Measurements from ENCODE around the gene GRIK4. TPM values are rescaled to one million over a fixed set of nuclear protein-coding genes. Genes with fewer than 3 reads are reported as not detected.

Gene GRIK4
- total RNA-seq, 1 experiment from 2014 or later, result not detected

DNA sequence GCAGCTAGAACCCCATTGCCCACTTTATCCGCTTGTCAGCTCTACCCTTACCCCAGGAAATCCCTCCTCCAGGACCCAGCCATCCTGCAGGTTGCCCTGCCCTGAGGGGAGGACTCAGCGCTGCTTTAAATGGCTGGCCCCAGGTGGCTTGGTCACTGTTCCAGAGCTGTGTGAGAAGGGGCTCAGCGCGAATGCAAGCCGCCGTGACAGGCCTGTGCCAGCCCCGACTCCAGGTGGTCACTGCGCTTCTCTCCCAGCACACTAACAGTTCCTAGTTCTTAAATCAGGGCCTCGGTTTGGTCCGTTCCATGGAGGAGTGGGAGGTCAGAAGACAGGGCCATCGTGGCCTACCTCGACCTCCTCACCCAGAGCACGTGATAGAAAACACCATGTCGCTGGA is 446.6 kb downstream of the GRIK4 start:
- no TSS peak for BruUV-seq (replicated peaks)
- Histone ChIP-seq H3K27ac (no peak overlapping the region), H3K4me2 (no peak overlapping the region), H2AFZ (no peak overlapping the region), H3K79me2 (ENCODE audit: low read depth) (no peaks in the 10 kb centered on the region), H3K9me3 (ENCODE audit: insufficient read depth, low read depth) (no peaks in the 10 kb centered on the region), H3K4me1 (replicated peaks; ENCODE audit: insufficient read depth) (no peaks in the 10 kb centered on the region), H3K36me3 (ENCODE audit: low read depth) (no peaks in the 10 kb centered on the region), H3K27me3 (ENCODE audit: insufficient read depth, low read depth) (peaks cover 79% of the 10 kb centered on the region), H3F3A (ENCODE audit: insufficient read depth, low read depth) (no peaks in the 10 kb centered on the region), H3K4me3 (no peak overlapping the region), H4K20me1 (ENCODE audit: insufficient read depth) (no peaks in the 10 kb centered on the region), H3K9me2 (ENCODE audit: insufficient read depth) (no peaks in the 10 kb centered on the region)
- no peak for TF ChIP-seq EZH2 (IDR thresholded peaks at IDR 0.05; ENCODE audit: low read depth)
- TF ChIP-seq, protein P1, sequence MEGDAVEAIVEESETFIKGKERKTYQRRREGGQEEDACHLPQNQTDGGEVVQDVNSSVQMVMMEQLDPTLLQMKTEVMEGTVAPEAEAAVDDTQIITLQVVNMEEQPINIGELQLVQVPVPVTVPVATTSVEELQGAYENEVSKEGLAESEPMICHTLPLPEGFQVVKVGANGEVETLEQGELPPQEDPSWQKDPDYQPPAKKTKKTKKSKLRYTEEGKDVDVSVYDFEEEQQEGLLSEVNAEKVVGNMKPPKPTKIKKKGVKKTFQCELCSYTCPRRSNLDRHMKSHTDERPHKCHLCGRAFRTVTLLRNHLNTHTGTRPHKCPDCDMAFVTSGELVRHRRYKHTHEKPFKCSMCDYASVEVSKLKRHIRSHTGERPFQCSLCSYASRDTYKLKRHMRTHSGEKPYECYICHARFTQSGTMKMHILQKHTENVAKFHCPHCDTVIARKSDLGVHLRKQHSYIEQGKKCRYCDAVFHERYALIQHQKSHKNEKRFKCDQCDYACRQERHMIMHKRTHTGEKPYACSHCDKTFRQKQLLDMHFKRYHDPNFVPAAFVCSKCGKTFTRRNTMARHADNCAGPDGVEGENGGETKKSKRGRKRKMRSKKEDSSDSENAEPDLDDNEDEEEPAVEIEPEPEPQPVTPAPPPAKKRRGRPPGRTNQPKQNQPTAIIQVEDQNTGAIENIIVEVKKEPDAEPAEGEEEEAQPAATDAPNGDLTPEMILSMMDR (conservative IDR thresholded peaks at IDR 0.05), result no peak
- DNase-seq, result no peak
- intact Hi-C loops (cut with micrococcal nuclease; ENCODE audit: unreplicated experiment), result loop anchor here (10.0 kb wide), 1 partner anchor 723 kb away; no protein-coding TSS in a partner anchor
- CTCF ChIA-PET, result no interaction called here
- POLR2A ChIA-PET (ENCODE audit: unreplicated experiment), result no interaction called here

DNA sequence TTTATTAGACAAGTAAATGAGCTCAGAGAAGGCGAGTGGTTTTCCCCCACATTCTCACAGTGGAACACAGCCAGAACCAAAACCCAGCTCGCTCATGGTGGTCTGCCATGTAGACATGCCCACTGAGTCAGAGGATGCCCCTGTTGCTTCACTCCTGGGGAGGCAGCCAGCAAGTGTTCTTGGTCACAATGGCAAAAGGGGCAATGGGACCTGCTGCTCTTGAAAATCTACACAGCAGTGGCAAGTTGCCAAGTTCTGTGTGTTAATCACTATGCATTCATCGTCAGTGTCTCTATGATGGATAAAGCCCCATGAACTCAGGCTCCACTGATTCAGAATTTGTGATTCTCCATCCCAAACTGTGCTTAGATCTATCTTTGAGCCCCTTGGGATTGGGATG is 447.6 kb downstream of the GRIK4 start:
- ChIA-PET POLR2A (ENCODE audit: unreplicated experiment) (no interaction called here), CTCF (no interaction called here)
- H3K4me3 ChIP-seq, result no peak overlapping the region
- no peaks in the 10 kb centered on the region for H3F3A ChIP-seq (ENCODE audit: insufficient read depth, low read depth)
- H3K27me3 ChIP-seq (ENCODE audit: insufficient read depth, low read depth), result peaks cover 87% of the 10 kb centered on the region
- no peak overlapping the region for H3K27ac ChIP-seq
- no peak overlapping the region for H3K4me2 ChIP-seq
- H3K9me2 ChIP-seq (ENCODE audit: insufficient read depth), result no peaks in the 10 kb centered on the region
- TF ChIP-seq, protein P1 (conservative IDR thresholded peaks at IDR 0.05), result no peak
- intact Hi-C loops (cut with micrococcal nuclease; ENCODE audit: unreplicated experiment), result loop anchor here (10.0 kb wide), 1 partner anchor 724 kb away; no protein-coding TSS in a partner anchor
- BruUV-seq (replicated peaks), result no TSS peak
- H3K4me1 ChIP-seq (replicated peaks; ENCODE audit: insufficient read depth), result no peaks in the 10 kb centered on the region
- no peaks in the 10 kb centered on the region for H3K36me3 ChIP-seq (ENCODE audit: low read depth)
- DNase-seq, result no peak
- no peaks in the 10 kb centered on the region for H3K79me2 ChIP-seq (ENCODE audit: low read depth)
- H3K9me3 ChIP-seq (ENCODE audit: insufficient read depth, low read depth), result no peaks in the 10 kb centered on the region
- no peaks in the 10 kb centered on the region for H4K20me1 ChIP-seq (ENCODE audit: insufficient read depth)
- no peak overlapping the region for H2AFZ ChIP-seq

DNA sequence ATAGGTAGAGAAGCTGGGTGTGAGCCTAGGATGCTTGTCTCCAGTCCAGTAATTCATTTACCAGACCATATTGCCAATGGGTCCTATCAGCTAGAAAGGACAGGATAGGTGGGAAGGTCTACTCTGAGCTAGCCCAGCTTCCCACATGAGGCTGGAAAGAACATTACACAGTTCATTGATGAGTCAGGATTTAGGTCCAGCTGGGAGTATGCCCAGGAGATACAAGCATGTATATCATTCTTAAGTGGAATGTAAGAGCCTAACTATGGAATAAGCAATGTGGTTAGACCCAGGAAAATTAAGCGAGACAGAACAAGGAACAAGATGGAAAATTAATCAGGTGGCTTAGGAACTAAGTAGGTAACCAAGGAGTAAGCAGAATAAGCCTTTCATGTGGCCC is 453.3 kb downstream of the GRIK4 start:
- peaks cover 98% of the 10 kb centered on the region for H3K27me3 ChIP-seq (ENCODE audit: insufficient read depth, low read depth)
- no TSS peak for BruUV-seq (replicated peaks)
- CTCF ChIA-PET, result no interaction called here

More for the DNA sequence above, 453.3 kb downstream of the GRIK4 start:
- TF ChIP-seq EZH2 (IDR thresholded peaks at IDR 0.05; ENCODE audit: low read depth), result no peak
- TF ChIP-seq, protein P1 (conservative IDR thresholded peaks at IDR 0.05), result no peak
- DNase-seq, result no peak
- Histone ChIP-seq H3K9me3 (ENCODE audit: insufficient read depth, low read depth) (no peaks in the 10 kb centered on the region), H3K79me2 (ENCODE audit: low read depth) (no peaks in the 10 kb centered on the region), H3K4me1 (replicated peaks; ENCODE audit: insufficient read depth) (no peaks in the 10 kb centered on the region), H3K27ac (no peak overlapping the region), H3K4me3 (no peak overlapping the region), H4K20me1 (ENCODE audit: insufficient read depth) (no peaks in the 10 kb centered on the region), H2AFZ (no peak overlapping the region), H3K36me3 (ENCODE audit: low read depth) (no peaks in the 10 kb centered on the region), H3K4me2 (no peak overlapping the region), H3F3A (ENCODE audit: insufficient read depth, low read depth) (no peaks in the 10 kb centered on the region), H3K9me2 (ENCODE audit: insufficient read depth) (no peaks in the 10 kb centered on the region)
- POLR2A ChIA-PET (ENCODE audit: unreplicated experiment), result no interaction called here
- intact Hi-C loops (cut with micrococcal nuclease; ENCODE audit: unreplicated experiment), result no loop called here
